Measurements from ENCODE around the gene PARVA. TPM values are rescaled to one million over a fixed set of nuclear protein-coding genes. Genes with fewer than 3 reads are reported as not detected.

Gene PARVA
- total RNA-seq, 4 donors from 2014 or later: 52.9 to 188 (median 66.5) TPM

DNA sequence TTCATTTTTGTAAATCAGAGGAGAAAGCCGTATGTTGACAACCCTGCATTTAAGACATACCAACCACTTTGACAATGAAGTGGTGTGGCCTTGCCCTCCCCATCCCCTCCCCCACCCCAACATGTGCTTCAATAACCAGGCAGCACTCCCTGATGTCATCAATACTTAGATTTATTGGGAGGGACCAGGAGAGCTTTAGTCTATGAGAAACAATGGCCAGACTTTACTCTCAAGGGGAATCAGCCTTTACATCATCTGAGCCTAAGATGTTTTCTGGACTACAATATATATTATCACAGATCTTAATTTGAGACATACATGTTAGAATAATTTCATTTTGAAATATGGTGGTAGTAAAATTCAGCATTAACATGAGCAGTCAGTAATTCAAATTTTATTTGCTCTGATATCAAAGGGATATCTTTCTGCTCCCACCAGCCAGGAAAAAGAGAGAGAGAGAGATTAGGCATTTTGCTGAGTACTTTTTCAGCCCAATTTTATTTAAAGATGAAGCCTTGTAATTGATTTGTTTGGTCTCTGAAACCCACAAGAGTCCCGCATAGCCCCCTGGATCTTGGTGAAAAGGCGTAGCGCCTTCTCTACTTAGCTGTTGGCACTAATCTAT, 38.1 kb downstream of the PARVA start:
- H3K9me3 ChIP-seq: no peaks in the 10 kb centered on the region
- no peaks in the 10 kb centered on the region for H3K36me3 ChIP-seq
- H3K4me3 ChIP-seq: no peak overlapping the region
- H3K27ac ChIP-seq: peak overlapping the region; percentile 89 to 94
- intact Hi-C loops (cut with DNase I; ENCODE audit: low total_unique reads): no loop called here
- DNase-seq: no peak
- no peak for TF ChIP-seq POLR2A (IDR thresholded peaks at IDR 0.05)
- TF ChIP-seq, protein P1, sequence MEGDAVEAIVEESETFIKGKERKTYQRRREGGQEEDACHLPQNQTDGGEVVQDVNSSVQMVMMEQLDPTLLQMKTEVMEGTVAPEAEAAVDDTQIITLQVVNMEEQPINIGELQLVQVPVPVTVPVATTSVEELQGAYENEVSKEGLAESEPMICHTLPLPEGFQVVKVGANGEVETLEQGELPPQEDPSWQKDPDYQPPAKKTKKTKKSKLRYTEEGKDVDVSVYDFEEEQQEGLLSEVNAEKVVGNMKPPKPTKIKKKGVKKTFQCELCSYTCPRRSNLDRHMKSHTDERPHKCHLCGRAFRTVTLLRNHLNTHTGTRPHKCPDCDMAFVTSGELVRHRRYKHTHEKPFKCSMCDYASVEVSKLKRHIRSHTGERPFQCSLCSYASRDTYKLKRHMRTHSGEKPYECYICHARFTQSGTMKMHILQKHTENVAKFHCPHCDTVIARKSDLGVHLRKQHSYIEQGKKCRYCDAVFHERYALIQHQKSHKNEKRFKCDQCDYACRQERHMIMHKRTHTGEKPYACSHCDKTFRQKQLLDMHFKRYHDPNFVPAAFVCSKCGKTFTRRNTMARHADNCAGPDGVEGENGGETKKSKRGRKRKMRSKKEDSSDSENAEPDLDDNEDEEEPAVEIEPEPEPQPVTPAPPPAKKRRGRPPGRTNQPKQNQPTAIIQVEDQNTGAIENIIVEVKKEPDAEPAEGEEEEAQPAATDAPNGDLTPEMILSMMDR (IDR thresholded peaks at IDR 0.05): no peak
- H3K27me3 ChIP-seq: no peaks in the 10 kb centered on the region
- peaks cover 5 to 18% of the 10 kb centered on the region in 2 donors for H3K4me1 ChIP-seq

DNA sequence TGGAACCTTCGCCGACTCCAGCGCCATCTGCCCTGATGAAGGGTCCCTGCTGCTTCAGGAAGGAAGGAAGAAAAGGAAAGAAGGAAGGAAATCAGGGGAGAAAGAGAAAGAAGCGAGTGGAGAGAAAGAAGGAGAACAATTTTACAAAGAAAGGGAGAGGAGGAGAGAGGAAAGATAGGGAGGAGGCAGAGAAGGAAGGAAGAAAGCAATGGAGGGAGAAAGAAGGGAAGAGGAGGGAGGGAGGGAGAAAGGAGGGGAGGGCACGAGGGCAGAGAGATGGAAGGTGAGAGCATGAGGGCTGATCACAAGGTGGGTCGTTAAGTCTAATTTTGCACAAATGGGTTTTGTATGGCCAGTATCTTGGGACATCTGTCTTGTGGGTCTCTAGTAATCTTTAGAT, 39.2 kb downstream of the PARVA start:
- no peak for DNase-seq
- Histone ChIP-seq H3K27ac (peak overlapping the region; percentile 89 to 94), H3K4me1 (peaks cover 5 to 13% of the 10 kb centered on the region in 2 donors), H3K27me3 (no peaks in the 10 kb centered on the region), H3K36me3 (no peaks in the 10 kb centered on the region), H3K9me3 (no peaks in the 10 kb centered on the region), H3K4me3 (no peak overlapping the region)
- intact Hi-C loops (cut with DNase I; ENCODE audit: low total_unique reads): no loop called here
- TF ChIP-seq, protein P1 (IDR thresholded peaks at IDR 0.05): no peak
- no peak for TF ChIP-seq POLR2A (IDR thresholded peaks at IDR 0.05)

DNA sequence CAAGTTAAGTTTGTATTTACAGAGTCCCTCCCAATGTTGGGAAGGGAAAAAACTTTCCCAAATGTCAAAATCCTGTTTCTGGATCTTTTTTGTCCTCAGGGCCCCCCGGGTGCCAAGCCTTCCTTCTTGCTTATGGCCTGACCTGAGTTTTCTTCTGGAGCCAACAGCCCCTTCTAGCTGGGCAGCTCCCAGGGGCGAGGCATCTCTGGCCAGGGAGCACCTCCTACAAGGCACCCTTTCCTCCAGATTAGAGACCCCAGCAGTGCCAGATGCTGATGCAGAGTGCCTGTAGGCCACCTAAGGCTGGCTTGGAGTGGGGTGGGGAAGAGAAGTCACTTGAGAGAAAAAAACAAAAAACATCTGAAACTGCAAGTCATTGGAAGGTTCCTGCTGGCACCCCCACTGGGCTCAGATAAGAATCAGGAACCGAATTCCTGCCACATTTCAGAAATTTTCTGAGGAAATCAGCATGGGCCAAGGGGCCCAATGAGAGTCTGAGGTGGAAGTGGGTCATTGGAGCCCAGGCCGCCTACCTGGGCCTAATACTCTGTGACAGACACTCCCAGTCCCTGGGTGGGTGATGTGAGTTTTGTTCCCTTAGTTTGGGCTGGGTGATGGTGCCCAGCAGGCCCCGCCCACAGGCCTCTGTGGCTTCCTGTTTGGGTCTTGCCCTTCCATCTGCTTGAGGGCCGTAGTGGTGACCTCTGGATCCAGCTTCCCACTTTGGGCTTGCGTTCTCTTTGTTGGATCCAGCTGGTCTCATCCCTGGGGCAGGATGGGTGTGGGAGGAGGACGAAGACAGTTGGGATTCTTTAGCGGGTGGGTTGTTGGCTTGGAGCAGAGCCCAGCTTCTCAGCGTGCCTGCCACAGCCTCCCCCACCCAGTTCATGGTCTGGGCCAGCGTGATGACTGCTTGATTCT, 40.6 kb downstream of the PARVA start:
- Histone ChIP-seq H3K27ac (peak overlapping the region; percentile 72 to 94), H3K4me3 (no peak overlapping the region), H3K36me3 (no peaks in the 10 kb centered on the region), H3K27me3 (no peaks in the 10 kb centered on the region), H3K9me3 (no peaks in the 10 kb centered on the region), H3K4me1 (peaks cover 5% of the 10 kb centered on the region in 2 donors)
- intact Hi-C loops (cut with DNase I; ENCODE audit: low total_unique reads): no loop called here
- peak in 1 of 2 donors; percentile 45 for DNase-seq
- no peak for TF ChIP-seq POLR2A (IDR thresholded peaks at IDR 0.05)
- TF ChIP-seq, protein P1 (IDR thresholded peaks at IDR 0.05): no peak

DNA sequence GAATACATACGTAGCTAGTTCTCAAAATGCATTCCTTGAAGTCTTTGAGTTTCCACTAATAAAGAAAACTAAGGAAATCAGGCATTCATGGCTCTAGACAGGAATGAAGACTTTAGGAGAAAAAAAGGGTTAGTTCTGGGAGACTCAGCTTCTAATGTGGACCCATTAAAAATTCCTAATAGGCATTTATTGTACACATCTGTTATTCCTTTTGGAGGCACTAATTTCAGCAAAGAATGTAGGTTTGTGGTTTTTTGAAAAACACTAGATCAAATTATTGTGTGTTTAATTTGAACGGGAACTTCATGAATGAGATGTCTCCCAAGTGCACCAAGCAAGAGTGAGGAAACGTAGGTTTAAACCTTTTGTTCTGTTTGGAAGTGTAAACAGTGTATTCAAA, 42.7 kb downstream of the PARVA start:
- intact Hi-C loops (cut with DNase I; ENCODE audit: low total_unique reads): no loop called here
- no peak for DNase-seq
- no peaks in the 10 kb centered on the region for H3K9me3 ChIP-seq
- H3K4me3 ChIP-seq: no peak overlapping the region
- H3K27me3 ChIP-seq: no peaks in the 10 kb centered on the region
- no peak for TF ChIP-seq POLR2A (IDR thresholded peaks at IDR 0.05)
- TF ChIP-seq, protein P1 (IDR thresholded peaks at IDR 0.05): no peak
- H3K4me1 ChIP-seq: peaks cover 3 to 5% of the 10 kb centered on the region in 2 donors
- no peaks in the 10 kb centered on the region for H3K36me3 ChIP-seq
- peak overlapping the region in 1 of 2 donors; percentile 37 for H3K27ac ChIP-seq

DNA sequence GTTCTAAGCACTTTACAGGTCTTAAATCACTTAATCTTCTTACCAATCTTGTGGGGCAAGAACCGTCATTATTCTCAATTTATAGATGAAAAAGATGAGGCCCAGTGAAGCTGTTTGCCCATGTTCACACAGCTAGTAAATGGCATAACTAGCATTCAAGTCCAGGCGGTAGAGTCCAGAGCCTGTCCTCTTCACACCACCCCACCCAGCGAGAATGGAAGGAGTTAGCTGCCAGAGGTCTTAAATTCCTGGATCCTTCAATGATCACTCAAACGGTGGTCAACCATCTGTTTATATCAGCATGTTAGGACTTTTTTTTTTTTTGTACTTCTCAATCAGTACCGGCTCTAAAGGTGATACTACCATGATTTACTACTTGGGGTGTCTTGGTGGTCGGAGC, 43.3 kb downstream of the PARVA start:
- no peaks in the 10 kb centered on the region for H3K9me3 ChIP-seq
- intact Hi-C loops (cut with DNase I; ENCODE audit: low total_unique reads): no loop called here
- no peaks in the 10 kb centered on the region for H3K36me3 ChIP-seq
- peak overlapping the region in 1 of 2 donors; percentile 37 for H3K27ac ChIP-seq
- H3K4me3 ChIP-seq: no peak overlapping the region
- peaks cover 0 to 5% of the 10 kb centered on the region in 2 donors for H3K4me1 ChIP-seq
- no peak for TF ChIP-seq POLR2A (IDR thresholded peaks at IDR 0.05)
- TF ChIP-seq, protein P1 (IDR thresholded peaks at IDR 0.05): no peak
- no peaks in the 10 kb centered on the region for H3K27me3 ChIP-seq
- DNase-seq: no peak
